NCI-H1930 (cell line): ENCODE data around the gene KRTAP10-8.
"Not testable (repeated sequence)": the region's sequence is repeated elsewhere in the genome, so short reads cannot be mapped to it uniquely, and the experiment has no call there.

Source experiments
- DNase-seq, 2 experiments: peaks; one replicate each; lab custom pipeline; 2025; lab: John Stamatoyannopoulos, UW

Gene KRTAP10-8

DNA sequence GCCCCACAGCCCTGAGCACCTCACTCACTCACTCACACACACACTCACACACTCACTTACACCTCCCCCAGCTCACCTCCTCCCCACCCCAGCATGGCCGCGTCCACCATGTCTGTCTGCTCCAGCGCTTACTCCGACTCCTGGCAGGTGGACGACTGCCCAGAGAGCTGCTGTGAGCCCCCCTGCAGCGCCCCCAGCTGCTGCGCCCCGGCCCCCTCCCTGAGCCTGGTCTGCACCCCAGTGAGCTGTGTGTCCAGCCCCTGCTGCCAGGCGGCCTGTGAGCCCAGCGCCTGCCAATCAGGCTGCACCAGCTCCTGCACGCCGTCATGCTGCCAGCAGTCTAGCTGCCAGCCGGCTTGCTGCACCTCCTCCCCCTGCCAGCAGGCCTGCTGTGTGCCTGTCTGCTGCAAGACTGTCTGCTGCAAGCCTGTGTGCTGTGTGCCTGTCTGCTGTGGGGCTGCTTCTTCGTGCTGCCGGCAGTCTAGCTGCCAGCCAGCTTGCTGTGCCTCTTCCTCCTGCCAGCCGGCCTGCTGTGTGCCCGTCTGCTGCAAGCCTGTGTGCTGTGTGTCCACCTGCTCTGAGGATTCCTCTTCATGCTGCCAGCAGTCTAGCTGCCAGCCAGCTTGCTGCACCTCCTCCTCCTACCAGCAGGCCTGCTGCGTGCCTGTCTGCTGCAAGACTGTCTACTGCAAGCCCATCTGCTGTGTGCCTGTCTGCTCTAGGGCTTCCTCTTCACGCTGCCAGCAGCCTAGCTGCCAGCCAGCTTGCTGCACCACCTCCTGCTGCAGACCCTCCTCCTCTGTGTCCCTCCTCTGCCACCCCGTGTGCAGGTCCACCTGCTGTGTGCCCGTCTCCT is 34.7 kb downstream of the KRTAP10-8 start, which contains the start of gene KRTAP10-11:
Gene KRTAP10-11 (plus strand): TSS at position 49 of the 856 bp plus-strand sequence. CDS start 45 bp downstream, at position 94.
- not testable (repeated sequence) for DNase-seq

DNA sequence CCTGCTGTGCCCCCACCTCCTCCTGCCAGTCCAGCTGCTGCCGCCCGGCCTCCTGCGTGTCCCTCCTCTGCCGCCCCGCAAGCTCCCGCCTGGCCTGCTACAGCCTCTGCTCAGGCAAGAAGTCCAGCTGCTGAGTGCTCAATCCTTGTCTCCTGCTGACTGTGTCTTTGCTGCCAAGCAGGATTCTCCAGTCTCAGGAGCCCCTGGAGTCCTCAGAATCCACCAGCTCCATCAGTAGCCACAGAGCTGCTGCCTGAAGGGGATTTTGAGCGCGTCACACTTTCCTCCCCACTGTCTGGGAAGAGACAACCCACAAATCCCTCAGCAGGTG is 35.3 kb downstream of the KRTAP10-8 start:
- no peak for DNase-seq

DNA sequence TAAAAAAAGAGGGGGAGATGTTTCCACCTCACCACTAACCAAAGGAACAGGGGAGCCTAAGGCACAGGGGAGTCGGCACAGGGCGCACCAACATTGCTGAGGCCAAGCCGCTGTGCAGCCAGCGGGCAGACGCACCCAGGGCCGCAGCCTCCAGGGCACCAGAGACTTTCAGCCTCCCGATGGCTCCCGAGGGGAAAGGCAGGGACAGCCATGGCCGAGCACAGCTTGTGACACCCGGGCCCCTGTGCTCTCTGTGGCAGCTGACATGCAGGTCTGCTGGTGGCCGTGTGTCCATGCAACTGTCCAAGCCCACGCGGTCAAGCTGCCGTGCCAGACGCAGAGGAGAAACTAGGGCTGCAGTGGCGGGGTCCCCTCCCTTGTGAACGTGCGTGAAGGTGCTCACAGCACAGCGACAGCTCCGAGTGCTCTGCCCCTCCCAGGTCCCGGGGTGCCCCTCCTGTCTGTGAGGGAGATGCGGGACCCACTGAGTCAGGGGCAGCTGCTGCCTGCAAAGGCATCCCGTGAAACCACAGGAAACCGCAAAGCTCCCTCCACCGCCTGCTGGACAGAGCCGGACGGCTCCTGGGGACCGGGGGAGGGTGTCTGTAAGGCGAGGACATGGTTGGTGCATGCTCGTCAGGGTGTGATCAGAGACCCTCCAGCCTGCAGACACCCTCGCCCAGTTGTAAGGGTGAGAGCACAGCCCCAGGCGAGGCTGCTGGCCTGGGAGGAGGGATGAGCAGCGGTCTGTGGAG is 36.9 kb downstream of the KRTAP10-8 start:
- no peak for DNase-seq

DNA sequence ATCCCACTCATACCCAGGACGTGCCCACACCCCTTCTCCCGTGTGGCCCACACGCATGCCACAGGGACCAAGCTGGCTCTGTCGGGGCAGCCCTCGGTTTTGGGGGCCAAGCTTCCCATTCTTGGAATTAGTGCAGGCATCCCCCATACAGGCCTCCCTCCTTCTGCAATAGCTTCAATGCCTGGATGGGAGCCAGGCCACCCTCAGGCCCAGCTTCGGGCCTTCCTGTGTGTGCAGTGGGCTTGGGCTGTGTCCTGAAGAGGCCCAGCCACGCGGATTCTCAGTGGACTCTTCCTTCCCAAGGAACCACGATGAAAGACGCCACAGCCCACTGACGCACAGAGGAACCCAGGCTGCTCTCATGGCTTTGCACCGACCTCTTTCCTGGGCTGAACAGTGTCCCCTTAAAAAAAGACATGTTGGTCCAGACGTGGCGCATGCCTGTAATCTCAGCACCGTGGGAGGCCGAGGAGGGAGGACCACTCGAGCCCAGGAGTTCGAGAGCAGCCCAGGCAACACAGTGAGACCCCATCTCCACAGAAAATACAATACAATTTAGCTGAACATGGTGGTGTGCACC is 37.7 kb downstream of the KRTAP10-8 start:
- no peak for DNase-seq

DNA sequence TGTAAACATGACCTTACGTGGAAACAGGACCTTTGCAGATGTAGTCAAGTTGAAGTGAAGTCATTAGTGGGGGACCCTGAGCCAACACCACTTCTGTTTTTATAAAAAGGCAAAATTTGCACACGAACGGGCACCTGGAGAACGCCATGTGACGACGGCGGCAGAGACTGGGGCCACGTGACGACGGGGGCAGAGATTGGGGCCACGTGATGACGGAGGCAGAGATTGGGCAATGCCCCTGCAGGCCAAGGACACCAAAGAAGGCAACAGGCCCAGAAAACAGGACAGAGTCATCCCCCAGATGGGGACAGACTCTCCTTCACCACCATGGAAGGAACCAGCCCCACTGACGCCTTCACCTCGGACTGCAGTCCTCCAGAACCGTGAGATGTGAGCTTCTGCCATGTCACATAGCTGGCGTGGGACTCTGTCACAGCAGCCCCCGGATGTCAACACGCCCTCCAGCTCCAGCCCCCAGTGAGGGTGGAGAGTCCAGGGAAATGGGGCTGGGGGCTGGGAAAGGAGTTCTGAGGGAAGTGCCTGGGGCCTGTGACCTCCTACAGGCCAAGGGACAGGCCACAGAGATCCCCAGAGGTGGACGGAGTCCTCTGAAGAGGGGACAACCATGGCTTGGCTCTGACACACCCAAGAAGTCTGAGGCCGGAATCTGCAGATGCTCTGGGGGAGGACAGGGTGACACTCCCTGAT is 38.5 kb downstream of the KRTAP10-8 start:
- DNase-seq = no peak

DNA sequence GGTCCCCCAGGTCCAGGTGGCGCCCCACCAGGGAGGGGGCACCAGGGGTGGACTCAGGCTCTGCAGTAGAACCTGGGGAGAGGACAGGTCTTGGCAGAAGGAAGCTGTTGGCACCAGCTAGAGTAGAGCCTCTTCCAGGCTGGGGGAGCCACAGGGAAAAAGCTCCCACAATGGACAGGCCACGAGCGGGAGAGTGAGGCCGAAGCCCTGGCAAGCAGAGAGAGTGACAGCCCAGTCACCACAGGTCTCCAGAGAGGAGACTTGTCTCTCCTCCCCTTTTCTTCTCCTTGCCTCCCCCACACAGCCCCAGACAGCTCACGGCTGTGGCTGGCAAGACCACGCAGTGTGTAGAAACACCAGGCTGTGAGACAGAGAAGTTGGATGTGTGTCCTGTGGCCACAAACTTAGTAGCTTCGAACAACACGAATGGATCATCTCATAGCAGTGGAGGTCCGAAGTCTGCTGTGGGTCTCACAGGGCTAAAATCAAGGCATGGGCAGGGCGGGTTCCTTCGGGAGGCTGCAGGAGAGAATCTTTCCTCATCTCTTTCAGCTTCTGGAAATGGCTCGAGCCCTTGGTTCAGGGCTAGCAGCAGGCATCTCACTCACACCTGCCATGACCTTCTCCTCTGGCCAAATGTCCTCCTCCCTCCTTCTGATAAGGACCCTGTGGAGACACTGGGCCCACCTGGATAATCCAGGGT is 39.2 kb downstream of the KRTAP10-8 start:
- no peak for DNase-seq

DNA sequence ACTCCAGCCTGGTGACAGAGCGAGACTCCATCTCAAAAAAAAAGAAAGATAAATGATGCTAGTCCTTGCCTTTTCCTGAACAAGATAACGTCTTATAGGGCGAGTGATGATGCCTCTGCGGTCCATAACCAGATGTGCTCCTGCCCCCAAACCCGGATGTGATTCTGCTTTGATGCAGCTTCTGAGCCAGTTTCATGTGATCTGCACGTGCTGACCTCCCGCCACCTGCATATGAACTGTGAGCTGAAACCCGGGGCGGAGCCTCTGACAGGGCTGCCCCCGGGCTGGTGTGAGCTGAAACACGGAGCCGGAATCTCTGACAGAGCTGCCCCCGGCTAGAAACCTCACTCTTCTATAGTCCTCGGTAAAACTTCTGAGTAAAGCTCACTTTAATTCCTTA is 41.2 kb downstream of the KRTAP10-8 start:
- no peak for DNase-seq

DNA sequence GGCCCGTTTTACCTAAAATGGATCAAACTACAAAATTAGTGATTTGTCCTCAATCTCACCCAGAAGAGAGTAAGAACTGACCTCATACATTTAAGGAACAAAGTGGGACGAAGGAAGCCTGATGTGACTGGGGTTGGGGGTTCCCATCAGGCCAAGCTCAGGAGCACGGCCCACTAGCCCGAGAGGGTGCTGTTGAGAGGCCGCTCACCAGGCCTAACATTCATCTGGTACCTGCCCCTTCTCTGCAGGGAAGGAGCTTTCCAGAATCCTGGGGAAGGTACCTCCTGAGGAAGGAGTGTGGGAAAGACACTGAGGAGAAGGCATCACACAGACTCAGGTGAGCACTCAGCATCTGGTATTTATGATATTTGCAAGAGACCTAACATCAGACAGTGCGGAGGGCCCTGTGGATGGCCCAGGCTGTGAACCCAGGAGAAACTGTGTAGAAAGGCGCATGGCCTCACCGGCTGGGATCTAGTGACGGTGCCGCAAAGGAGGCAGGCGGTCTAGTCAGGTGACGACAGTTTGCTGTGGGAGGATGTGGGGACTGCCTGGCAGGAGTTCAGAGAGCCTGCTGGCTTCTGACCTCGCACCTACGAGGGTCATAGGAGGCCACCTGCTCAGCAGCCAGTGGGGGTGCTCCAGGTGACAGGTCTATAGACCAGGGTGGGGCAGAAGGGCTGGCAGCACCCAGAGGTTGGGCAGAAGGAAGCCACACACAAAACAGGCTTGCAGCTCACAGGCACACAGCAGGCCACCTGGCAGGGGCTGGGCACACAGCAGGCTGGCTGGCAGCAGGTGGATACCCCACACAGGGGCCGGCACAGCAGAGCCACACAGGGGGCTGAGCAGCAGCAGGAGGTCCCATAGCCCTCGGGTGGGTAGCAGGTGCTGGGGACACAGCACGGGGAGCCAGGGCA is 42.0 kb downstream of the KRTAP10-8 start:
- no peak for DNase-seq

DNA sequence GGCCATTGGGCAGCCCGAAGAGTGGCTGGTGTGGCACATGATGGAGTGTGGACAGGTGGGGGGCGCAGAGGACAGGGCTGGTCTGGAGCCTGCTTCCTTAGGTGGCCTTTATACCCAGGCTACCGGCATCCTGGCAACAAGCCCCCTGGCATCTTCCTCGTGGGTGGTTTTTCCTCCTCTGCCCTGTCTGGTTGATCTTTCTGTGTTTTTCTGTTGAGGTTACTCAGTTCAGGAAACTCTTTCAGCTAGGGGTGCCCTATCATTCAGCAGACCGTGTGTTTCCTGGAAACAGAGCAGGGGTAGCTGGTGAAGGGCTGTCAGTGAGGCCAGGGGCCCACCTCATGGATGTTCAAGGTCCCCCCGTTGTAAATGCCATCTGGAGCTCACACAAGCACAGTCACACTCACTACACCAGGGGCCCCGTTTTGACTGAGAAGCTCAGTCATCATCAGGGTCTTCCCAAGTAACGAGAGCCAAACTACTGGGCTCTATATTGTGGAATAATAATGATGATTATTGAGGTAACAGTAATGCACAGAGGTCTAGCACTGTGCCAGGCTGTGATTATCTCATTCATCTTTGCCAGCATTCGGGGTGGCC is 42.8 kb downstream of the KRTAP10-8 start, which contains the start of gene KRTAP12-4:
Gene KRTAP12-4 (minus strand): TSS at position 84 of the 600 bp plus-strand sequence. CDS start 45 bp downstream, at position 39.
- no peak for DNase-seq

DNA sequence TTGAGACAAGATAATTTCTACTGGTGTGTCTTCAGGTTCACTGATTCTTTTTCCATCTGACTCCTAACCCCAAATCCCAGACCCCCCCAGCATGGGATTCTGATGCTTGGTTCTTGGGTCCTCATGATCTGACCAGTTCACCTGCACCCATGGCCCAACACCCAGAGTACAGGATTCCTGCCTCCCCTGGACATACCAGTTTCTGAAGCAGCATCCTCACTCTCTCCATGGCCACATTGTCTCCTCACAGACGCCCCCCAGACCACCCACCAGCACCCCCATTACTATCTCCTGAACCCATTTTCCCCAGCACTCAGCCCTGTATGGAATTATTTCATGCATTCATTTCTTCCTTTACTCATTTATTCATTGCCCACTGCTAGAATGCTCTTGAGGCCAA is 45.0 kb downstream of the KRTAP10-8 start:
- DNase-seq = no peak

GRCh38 chr21:44657635-44658540 is 46.0 kb downstream of the KRTAP10-8 start, which contains the start of gene KRTAP12-3:
Gene KRTAP12-3 (plus strand): TSS chr21:44657932. CDS start chr21:44657980, 48 bp downstream.
- DNase-seq = no peak

DNA sequence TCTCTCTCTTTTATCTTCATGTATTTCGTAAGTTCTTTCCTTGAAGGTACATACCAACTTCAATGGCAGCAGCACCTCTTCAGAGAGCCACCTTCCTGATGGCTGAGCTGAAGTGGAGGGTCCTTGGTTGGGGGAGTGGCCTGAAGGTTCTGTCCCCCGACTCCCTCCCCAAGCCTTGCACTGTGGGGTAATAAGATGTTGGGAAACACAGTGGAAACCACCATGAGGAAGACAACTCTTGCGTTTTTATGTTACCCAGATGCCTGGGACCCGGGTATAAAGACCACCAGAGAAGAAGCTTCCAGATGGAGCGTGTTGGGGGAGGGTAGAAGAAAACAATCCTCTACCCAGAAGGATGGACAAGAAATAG is 46.6 kb downstream of the KRTAP10-8 start:
- no peak for DNase-seq

- DNase-seq = no peak
Observed at GRCh38 chr21:44658913-44659595, 47.2 kb downstream of the KRTAP10-8 start.

DNA sequence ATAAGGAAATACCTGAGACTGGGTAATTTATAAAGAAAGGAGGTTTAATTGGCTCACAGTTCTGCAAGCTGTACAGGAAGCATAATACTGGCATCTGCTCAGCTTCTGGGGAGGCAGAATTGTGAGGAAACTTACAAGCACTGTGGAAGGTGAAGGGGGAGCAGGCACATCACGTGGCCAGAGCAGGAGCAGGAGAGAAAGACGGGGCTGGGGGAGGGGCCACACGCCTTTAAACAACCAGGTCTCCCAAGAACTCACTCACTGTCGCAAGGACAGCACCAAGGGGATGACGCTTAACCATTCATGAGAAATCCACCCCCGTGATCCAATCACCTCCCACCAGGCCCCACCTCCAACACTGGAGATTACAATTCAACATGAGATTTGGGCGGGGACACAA is 49.7 kb downstream of the KRTAP10-8 start:
- not testable (repeated sequence) for DNase-seq
